HCT116 (cell line): ENCODE measurements around the gene N4BP2.

Experiments used
- CEBPB ChIP-seq: IDR thresholded peaks from 2 replicates; pipeline ENCODE4 v1.6.1; 2012; ENCODE audit warnings: low read depth
- CTCF ChIP-seq, 3 experiments: fragments of 200-600 bp in 1 of 3; sonication (generic) in 1 of 3; IDR thresholded peaks in 2 of 3; conservative IDR thresholded peaks in 1 of 3; 2 replicates each; pipeline ENCODE4 v1.5.1; 2012 to 2017; ENCODE audit warnings: low read depth in 2 of 3, low read length in 2 of 3, antibody characterized with exemption in 1 of 3, borderline replicate concordance in 1 of 3, control low read depth in 1 of 3, mild to moderate bottlenecking in 1 of 3, mixed read lengths in 1 of 3, mixed run types in 1 of 3, moderate library complexity in 1 of 3; ENCODE audit not compliant: insufficient read depth in 1 of 3
- EZH2phosphoT487 ChIP-seq: fragments of 200-600 bp; IDR thresholded peaks from 2 replicates; pipeline ENCODE4 v1.6.1; 2018; ENCODE audit warnings: antibody characterized with exemption, borderline replicate concordance
- POLR2A ChIP-seq: IDR thresholded peaks from 2 replicates; pipeline ENCODE4 v1.7.0; 2011; ENCODE audit warnings: borderline replicate concordance; ENCODE audit not compliant: insufficient read depth, insufficient read length; ENCODE audit errors: extremely low read depth
- REST ChIP-seq: IDR thresholded peaks from 2 replicates; pipeline ENCODE4 v1.6.1; 2012; ENCODE audit warnings: low read depth
- ZNF274 ChIP-seq: fragments of 200-500 bp; sonication (Bioruptor generic); IDR thresholded peaks from 2 replicates; pipeline ENCODE4 v1.6.1; 2014; ENCODE audit warnings: mild to moderate bottlenecking, low read depth, low read length, inconsistent platforms

GRCh38 chr4:40160258-40160657 is 103.6 kb downstream of the N4BP2 start:
- TF ChIP-seq ZNF274 (no peak), CTCF (IDR thresholded peaks at IDR 0.05 in 2 of 3, conservative IDR thresholded peaks at IDR 0.05 in 1 of 3; ENCODE audit: borderline replicate concordance in 1 of 3, insufficient read depth in 1 of 3, low read depth in 2 of 3, low read length in 2 of 3) (no peak), REST (no peak), POLR2A (no peak), CEBPB (no peak), EZH2phosphoT487 (no peak)
